ENCODE results near the gene LRP5.

DNA sequence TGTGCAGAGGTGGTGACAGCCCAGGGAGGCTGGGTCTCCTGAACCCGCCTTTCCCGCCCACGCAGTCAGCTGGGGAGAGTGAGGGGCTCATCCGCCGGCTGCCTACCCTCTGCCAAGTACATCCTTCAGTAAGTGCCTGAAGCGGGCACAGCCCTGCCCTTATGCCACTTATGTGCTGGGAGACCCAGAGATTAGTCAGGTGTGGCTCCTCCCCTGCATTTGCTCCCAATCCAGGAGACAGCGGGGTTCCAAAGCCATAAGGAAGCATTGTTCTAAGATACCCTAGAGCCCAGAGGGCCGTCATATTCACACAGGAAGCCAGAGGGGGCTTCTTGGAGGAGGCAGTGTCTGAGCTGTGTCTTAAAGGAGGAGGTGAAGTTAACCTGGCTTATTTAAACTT, 142.4 kb downstream of the LRP5 start:
- TF ChIP-seq EZH2 (IDR thresholded peaks at IDR 0.05) (no peak), POLR2AphosphoS5 (IDR thresholded peaks at IDR 0.05; ENCODE audit: low read depth, low read length) (no peak), ZNF274 (IDR thresholded peaks at IDR 0.05; ENCODE audit: low read depth, low read length) (no peak), CEBPB (IDR thresholded peaks at IDR 0.05; ENCODE audit: low read depth) (no peak), POLR2A (IDR thresholded peaks at IDR 0.05; ENCODE audit: borderline replicate concordance, extremely low read depth, insufficient read depth, insufficient read length) (no peak), SP1 (IDR thresholded peaks at IDR 0.05; ENCODE audit: low read depth) (no peak), JUND (IDR thresholded peaks at IDR 0.05) (no peak)
- TF ChIP-seq, protein P1, sequence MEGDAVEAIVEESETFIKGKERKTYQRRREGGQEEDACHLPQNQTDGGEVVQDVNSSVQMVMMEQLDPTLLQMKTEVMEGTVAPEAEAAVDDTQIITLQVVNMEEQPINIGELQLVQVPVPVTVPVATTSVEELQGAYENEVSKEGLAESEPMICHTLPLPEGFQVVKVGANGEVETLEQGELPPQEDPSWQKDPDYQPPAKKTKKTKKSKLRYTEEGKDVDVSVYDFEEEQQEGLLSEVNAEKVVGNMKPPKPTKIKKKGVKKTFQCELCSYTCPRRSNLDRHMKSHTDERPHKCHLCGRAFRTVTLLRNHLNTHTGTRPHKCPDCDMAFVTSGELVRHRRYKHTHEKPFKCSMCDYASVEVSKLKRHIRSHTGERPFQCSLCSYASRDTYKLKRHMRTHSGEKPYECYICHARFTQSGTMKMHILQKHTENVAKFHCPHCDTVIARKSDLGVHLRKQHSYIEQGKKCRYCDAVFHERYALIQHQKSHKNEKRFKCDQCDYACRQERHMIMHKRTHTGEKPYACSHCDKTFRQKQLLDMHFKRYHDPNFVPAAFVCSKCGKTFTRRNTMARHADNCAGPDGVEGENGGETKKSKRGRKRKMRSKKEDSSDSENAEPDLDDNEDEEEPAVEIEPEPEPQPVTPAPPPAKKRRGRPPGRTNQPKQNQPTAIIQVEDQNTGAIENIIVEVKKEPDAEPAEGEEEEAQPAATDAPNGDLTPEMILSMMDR (IDR thresholded peaks at IDR 0.05 in 2 of 3, conservative IDR thresholded peaks at IDR 0.05 in 1 of 3; ENCODE audit: borderline replicate concordance in 1 of 3, insufficient read depth in 1 of 3, low read depth in 2 of 3, low read length in 2 of 3), result no peak
- TF ChIP-seq, protein P2, sequence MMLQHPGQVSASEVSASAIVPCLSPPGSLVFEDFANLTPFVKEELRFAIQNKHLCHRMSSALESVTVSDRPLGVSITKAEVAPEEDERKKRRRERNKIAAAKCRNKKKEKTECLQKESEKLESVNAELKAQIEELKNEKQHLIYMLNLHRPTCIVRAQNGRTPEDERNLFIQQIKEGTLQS (IDR thresholded peaks at IDR 0.05), result no peak

Data from HCT116 (cell line).